Kidney epithelial cell (primary cell): Measurements from ENCODE around the gene S100G. TPM values are rescaled to one million over a fixed set of nuclear protein-coding genes. Genes with fewer than 3 reads are reported as not detected.

Experiments used
- DNase-seq: peaks from one replicate; pipeline ENCODE4 v3.0.0-alpha.2; 2010; ENCODE audit warnings: low read depth
- H3K27me3 ChIP-seq: 2 replicates; pipeline ENCODE4 v1.6.0; 2011; ENCODE audit warnings: low read length; ENCODE audit not compliant: control insufficient read depth, insufficient read depth
- H3K36me3 ChIP-seq: 2 replicates; pipeline ENCODE4 v1.5.1; 2011; ENCODE audit warnings: low read length; ENCODE audit not compliant: control insufficient read depth, insufficient read depth
- H3K4me3 ChIP-seq: 2 replicates; pipeline ENCODE4 v1.5.1; 2011; ENCODE audit warnings: low read depth, mild to moderate bottlenecking, control low read depth, low read length
- total RNA-seq: library from RNA; depleted of rRNA; stranded (reverse); fragments of >200 nt; gene quantifications from 2 replicates; pipeline ENCODE4 v1.2.3, GENCODE V29; 2015
- TF ChIP-seq, protein P1 (sequence below): IDR thresholded peaks from 2 replicates; pipeline ENCODE4 v1.5.1; 2011; ENCODE audit warnings: mild to moderate bottlenecking, moderate library complexity, low read length, control low read depth, inconsistent platforms; ENCODE audit not compliant: insufficient read depth, poor library complexity, severe bottlenecking

The S100G gene
- total RNA-seq, 1 donor from 2014 or later = not detected

DNA sequence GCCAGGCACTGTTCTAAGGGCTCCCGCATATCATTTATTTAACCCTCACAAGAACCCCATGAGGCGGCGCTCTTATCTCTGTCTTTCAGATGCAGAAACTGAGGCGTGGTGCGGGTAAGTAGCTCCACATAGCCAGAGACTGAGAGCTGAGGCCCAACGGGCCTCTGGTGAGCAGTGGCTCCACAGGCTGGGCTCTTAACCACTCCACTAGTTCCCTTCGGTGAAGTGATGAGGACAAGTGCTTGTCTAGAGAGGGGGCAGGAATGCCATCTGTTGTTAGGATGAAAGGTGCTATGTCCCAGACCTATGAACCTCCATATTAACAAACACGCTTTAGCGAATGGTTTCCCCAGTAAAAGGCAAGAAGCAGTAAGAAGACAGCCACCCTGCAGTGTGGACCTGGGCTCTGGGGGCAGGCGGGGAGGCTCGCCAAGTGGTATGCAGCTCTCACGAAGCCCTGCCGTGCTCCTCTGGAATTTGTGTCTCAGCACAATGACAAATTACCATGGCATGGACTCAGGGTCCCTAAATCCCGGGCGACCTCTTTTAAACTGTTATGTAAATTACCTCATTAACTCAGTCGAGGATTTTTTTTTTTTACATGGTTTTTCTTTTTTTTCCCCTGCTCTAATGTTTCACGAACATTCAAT lies 20.9 kb upstream of the S100G start:
- DNase-seq = no peak
- TF ChIP-seq, protein P1, sequence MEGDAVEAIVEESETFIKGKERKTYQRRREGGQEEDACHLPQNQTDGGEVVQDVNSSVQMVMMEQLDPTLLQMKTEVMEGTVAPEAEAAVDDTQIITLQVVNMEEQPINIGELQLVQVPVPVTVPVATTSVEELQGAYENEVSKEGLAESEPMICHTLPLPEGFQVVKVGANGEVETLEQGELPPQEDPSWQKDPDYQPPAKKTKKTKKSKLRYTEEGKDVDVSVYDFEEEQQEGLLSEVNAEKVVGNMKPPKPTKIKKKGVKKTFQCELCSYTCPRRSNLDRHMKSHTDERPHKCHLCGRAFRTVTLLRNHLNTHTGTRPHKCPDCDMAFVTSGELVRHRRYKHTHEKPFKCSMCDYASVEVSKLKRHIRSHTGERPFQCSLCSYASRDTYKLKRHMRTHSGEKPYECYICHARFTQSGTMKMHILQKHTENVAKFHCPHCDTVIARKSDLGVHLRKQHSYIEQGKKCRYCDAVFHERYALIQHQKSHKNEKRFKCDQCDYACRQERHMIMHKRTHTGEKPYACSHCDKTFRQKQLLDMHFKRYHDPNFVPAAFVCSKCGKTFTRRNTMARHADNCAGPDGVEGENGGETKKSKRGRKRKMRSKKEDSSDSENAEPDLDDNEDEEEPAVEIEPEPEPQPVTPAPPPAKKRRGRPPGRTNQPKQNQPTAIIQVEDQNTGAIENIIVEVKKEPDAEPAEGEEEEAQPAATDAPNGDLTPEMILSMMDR = no peak
- H3K4me3 ChIP-seq = no peak overlapping the region
- H3K36me3 ChIP-seq = no peaks in the 10 kb centered on the region
- no peaks in the 10 kb centered on the region for H3K27me3 ChIP-seq

DNA sequence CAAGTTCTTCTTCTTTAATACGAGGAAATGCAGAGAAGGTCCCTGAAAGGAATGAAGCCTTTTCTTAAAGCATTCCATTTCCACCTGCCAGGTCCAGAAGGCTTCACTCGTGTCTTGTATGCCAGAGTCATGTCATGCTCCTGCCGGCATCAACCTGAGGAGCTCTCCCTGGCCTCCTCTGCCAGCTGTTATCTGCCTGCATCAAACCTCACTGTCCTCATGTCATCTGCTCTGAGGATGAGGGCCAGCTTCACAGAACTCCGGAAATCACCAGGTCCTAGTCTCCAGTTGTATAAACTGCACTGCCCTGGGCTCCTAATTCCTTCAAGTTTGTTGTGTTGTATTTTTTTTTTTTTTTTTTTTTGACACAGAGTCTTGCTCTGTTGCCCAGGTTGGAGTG lies 20.0 kb upstream of the S100G start:
- DNase-seq = no peak

DNA sequence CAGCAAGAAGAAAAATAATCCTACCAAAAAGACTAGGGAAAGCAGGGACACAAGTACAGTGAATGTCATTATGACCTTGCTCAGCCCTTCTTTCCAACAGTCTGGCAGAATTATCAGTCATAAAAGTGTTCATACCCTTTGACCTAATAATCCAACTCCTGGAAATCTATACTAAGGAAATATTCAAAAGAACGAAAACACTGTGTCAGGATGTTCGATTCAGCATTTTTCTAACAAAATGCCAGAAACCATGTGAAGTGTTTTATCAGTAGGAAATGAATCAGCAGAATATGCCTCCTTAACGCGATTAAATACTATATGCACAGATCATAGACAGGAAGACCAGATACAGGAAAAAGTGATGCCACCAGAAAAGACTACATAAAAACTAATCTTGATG lies 16.2 kb upstream of the S100G start:
- TF ChIP-seq, protein P1 = no peak
- DNase-seq = no peak
- H3K36me3 ChIP-seq = no peaks in the 10 kb centered on the region
- no peaks in the 10 kb centered on the region for H3K27me3 ChIP-seq
- H3K4me3 ChIP-seq = no peak overlapping the region

More for the DNA sequence above, 20.0 kb upstream of the S100G start:
- TF ChIP-seq, protein P1 = no peak
- Histone ChIP-seq H3K36me3 (no peaks in the 10 kb centered on the region), H3K27me3 (no peaks in the 10 kb centered on the region), H3K4me3 (no peak overlapping the region)

DNA sequence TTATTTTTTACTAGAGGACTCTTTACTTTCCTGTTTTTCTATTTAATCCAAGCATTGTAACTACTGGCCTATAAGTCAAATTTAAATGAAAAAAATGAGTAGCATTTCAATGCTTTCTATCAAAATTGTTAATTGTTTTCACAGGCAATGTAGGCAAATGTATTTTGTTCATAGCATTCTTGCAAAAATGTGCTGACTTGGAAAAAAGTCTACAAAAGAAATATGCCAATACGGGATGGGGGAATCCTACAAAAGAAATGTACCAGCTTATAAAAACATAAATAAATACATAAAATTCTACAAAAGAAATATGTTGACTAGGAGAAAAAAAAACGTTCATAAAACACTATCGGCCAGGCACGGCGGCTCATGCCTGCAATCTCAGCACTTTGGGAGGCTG lies 14.9 kb upstream of the S100G start:
- no peaks in the 10 kb centered on the region for H3K36me3 ChIP-seq
- H3K27me3 ChIP-seq = no peaks in the 10 kb centered on the region
- TF ChIP-seq, protein P1 = no peak
- no peak overlapping the region for H3K4me3 ChIP-seq
- DNase-seq = no peak

DNA sequence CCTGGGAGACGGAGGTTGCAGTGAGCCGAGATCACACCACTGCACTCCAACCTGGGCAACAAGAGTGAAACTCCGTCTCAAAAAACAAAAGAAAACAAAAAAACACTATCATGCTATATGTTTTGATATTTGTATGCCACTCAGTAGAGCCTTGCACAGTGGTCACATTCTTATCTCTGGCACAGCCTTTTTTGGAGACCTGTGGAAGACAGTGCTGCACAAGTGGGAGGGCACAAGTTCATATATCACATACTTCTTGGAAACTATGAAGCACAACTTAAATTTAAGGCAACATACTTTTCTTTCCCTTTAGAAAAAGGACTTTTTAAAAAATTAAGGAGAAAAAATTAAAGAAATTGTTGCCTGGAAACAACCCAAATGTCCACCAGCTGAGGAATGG lies 14.4 kb upstream of the S100G start:
- DNase-seq = no peak

More for the DNA sequence above, 14.4 kb upstream of the S100G start:
- Histone ChIP-seq H3K36me3 (no peaks in the 10 kb centered on the region), H3K4me3 (no peak overlapping the region), H3K27me3 (no peaks in the 10 kb centered on the region)
- TF ChIP-seq, protein P1 = no peak
